SJSA1 (cell line): Measurements from ENCODE around the gene PSMD2. TPM values are rescaled to one million over a fixed set of nuclear protein-coding genes. Genes with fewer than 3 reads are reported as not detected.

Source experiments
- DNase-seq, 2 experiments: peaks; one replicate each; pipeline ENCODE4 v3.0.0-alpha.2; 2015 to 2020; ENCODE audit warnings: low spot score in 2 of 2, low read depth in 1 of 2
- H3K27ac ChIP-seq: fragments of 250-450 bp; sonication (Bioruptor Pico); 2 replicates; pipeline ENCODE4 v1.5.1; 2020; ENCODE audit warnings: mild to moderate bottlenecking, moderate library complexity
- H3K27me3 ChIP-seq: fragments of 250-450 bp; sonication (Bioruptor Pico); replicated peaks from 2 replicates; pipeline ENCODE4 v1.5.1; 2020; ENCODE audit warnings: mild to moderate bottlenecking, moderate library complexity
- H3K36me3 ChIP-seq: fragments of 250-450 bp; sonication (Bioruptor Pico); 2 replicates; pipeline ENCODE4 v1.5.1; 2020; ENCODE audit warnings: mild to moderate bottlenecking
- H3K4me1 ChIP-seq: fragments of 250-450 bp; sonication (Bioruptor Pico); replicated peaks from 2 replicates; pipeline ENCODE4 v1.6.1; 2021; ENCODE audit warnings: mild to moderate bottlenecking
- H3K4me3 ChIP-seq: fragments of 250-450 bp; sonication (Bioruptor Pico); 2 replicates; pipeline ENCODE4 v1.5.1; 2020; ENCODE audit warnings: mild to moderate bottlenecking
- H3K9me3 ChIP-seq: fragments of 250-450 bp; sonication (Bioruptor Pico); replicated peaks from 2 replicates; pipeline ENCODE4 v1.5.1; 2020; ENCODE audit warnings: mild to moderate bottlenecking
- total RNA-seq: library from RNA; depleted of rRNA; stranded (reverse); fragments of >200 nt; shearing (Covaris generic); gene quantifications from 2 replicates; pipeline ENCODE4 v1.2.3, GENCODE V29; 2014

PSMD2 gene
- total RNA-seq, 1 experiment from 2014 or later: 627 TPM

DNA sequence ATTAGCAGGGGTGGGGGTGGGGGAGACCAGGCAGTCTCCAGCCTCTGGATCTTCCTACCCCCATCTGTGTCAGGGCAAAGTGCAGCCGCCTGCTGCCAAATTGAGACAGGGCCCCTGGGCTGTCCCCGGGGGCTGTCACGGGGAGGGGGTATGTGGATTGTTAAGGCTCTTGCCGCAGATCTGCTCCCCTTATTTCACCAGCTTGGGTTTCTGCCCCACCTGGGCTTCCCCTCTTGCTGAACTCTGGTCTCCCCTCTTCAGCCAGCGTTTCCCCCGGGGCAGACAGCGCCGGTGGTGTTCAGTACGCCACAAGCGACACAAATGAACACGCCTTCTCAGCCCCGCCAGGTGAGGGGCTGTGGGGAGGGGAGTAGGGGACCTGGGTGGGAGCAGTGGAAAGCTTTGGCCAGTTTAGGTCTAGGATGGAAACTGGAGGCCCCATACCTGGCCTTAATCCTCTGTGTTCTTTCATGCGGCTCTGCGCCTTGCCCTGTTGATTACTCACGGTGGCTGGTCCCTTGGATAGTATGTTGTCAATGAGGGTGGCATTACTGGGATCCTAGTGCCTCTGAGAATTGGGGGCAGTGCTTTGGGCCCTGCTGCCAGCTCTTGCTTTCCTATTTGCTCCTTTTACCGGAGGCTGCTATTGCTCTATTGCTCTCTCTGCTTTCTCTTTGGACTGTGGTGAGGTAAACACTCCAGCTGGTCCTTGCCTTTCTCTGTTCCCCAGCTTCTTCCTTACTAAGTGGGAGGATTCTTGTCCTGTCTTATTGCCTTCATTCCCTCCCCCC, 17.0 kb downstream of the PSMD2 start:
- Histone ChIP-seq H3K27me3 (no peaks in the 10 kb centered on the region), H3K36me3 (peaks cover 60% of the 10 kb centered on the region), H3K27ac (no peak overlapping the region), H3K4me3 (peak overlapping the region; percentile 99), H3K9me3 (no peaks in the 10 kb centered on the region), H3K4me1 (peaks cover 41% of the 10 kb centered on the region)
- DNase-seq: no peak

- no peaks in the 10 kb centered on the region for H3K27me3 ChIP-seq
- peak overlapping the region; percentile 99 for H3K4me3 ChIP-seq
- DNase-seq: no peak
- peaks cover 41% of the 10 kb centered on the region for H3K4me1 ChIP-seq
- peaks cover 68% of the 10 kb centered on the region for H3K36me3 ChIP-seq
- no peak overlapping the region for H3K27ac ChIP-seq
- no peaks in the 10 kb centered on the region for H3K9me3 ChIP-seq
Observed at GRCh38 chr3:184316792-184317191, 17.8 kb downstream of the PSMD2 start.

- H3K4me3 ChIP-seq: no peak overlapping the region
- H3K9me3 ChIP-seq: no peaks in the 10 kb centered on the region
- DNase-seq: no peak
- H3K36me3 ChIP-seq: peaks cover 72% of the 10 kb centered on the region
- no peaks in the 10 kb centered on the region for H3K27me3 ChIP-seq
- H3K4me1 ChIP-seq: peaks cover 41% of the 10 kb centered on the region
- H3K27ac ChIP-seq: no peak overlapping the region
Observed at GRCh38 chr3:184317201-184317600, 18.2 kb downstream of the PSMD2 start.

DNA sequence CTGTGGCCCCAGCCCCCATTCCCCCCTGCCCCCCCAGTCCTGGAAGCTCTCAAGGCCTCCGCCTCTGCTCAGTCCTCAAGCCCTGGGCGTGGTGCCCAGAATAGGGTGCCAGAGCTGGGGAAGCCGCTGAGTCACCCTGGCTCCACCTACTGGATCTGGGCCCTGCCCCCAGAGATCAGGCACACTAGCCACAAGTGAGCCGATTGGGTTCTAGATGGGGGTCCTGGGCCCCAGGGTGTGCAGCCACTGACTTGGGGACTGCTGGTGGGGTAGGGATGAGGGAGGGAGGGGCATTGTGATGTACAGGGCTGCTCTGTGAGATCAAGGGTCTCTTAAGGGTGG, 21.0 kb downstream of the PSMD2 start:
- no peaks in the 10 kb centered on the region for H3K9me3 ChIP-seq
- no peaks in the 10 kb centered on the region for H3K27me3 ChIP-seq
- H3K27ac ChIP-seq: peak overlapping the region; percentile 34; the same call in 1 of the 2 replicates
- peaks cover 96% of the 10 kb centered on the region for H3K36me3 ChIP-seq
- peak; percentile 71 to 96 for DNase-seq
- H3K4me3 ChIP-seq: no peak overlapping the region
- H3K4me1 ChIP-seq: peaks cover 38% of the 10 kb centered on the region

DNA sequence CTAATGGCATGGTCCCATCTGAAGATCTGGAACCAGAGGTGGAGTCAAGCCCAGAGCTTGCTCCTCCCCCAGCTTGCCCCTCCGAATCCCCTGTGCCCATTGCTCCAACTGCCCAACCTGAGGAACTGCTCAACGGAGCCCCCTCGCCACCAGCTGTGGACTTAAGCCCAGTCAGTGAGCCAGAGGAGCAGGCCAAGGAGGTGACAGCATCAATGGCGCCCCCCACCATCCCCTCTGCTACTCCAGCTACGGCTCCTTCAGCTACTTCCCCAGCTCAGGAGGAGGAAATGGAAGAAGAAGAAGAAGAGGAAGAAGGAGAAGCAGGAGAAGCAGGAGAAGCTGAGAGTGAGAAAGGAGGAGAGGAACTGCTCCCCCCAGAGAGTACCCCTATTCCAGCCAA, 22.6 kb downstream of the PSMD2 start:
- Histone ChIP-seq H3K4me1 (peaks cover 33% of the 10 kb centered on the region), H3K27ac (no peak overlapping the region), H3K9me3 (no peaks in the 10 kb centered on the region), H3K27me3 (no peaks in the 10 kb centered on the region), H3K36me3 (peaks cover 98% of the 10 kb centered on the region), H3K4me3 (no peak overlapping the region)
- DNase-seq: no peak

DNA sequence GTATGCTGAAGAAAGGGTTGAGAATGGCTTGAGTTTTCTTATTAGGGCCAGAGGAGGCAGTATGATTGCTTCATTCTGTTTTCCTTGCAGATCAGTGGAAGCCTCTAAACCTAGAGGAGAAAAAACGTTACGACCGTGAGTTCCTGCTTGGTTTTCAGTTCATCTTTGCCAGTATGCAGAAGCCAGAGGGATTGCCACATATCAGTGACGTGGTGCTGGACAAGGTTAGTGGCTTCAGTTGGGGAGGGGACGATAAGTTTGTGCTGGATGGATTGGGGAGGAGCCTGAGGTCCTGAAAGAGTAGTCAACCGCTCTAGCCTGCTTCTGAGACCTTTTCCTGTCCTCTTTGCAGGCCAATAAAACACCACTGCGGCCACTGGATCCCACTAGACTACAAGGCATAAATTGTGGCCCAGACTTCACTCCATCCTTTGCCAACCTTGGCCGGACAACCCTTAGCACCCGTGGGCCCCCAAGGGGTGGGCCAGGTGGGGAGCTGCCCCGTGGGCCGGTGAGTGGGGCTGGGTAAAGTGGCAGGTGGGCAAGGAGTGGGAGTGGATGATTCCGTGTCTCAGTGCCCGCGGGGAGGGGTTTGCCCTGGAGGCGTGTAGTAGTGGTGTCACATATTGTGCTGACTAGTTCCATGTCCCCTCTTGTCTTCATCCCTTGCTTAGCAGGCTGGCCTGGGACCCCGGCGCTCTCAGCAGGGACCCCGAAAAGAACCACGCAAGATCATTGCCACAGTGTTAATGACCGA, 23.9 kb downstream of the PSMD2 start:
- peaks cover 98% of the 10 kb centered on the region for H3K36me3 ChIP-seq
- no peaks in the 10 kb centered on the region for H3K9me3 ChIP-seq
- no peak overlapping the region for H3K4me3 ChIP-seq
- peaks cover 22% of the 10 kb centered on the region for H3K4me1 ChIP-seq
- H3K27me3 ChIP-seq: no peaks in the 10 kb centered on the region
- H3K27ac ChIP-seq: no peak overlapping the region
- no peak for DNase-seq

DNA sequence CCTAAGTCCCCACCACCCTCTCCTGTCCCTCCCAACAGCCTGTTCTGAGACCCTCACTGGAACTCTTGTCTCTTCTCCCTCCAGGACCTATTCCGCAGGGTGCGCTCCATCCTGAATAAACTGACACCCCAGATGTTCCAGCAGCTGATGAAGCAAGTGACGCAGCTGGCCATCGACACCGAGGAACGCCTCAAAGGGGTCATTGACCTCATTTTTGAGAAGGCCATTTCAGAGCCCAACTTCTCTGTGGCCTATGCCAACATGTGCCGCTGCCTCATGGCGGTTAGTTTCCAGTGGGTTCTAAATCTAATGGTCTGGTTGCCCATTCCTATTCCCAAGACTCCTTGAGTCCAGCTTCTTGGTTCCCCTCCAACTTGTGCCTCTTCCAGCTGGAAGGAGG, 24.7 kb downstream of the PSMD2 start:
- Histone ChIP-seq H3K4me3 (no peak overlapping the region), H3K4me1 (peaks cover 18% of the 10 kb centered on the region), H3K27ac (no peak overlapping the region), H3K9me3 (no peaks in the 10 kb centered on the region), H3K27me3 (no peaks in the 10 kb centered on the region), H3K36me3 (peaks cover 98% of the 10 kb centered on the region)
- DNase-seq: no peak

GRCh38 chr3:184325269-184325668, 26.2 kb downstream of the PSMD2 start:
- H3K4me3 ChIP-seq: no peak overlapping the region
- no peak for DNase-seq
- peaks cover 100% of the 10 kb centered on the region for H3K36me3 ChIP-seq
- H3K27ac ChIP-seq: no peak overlapping the region
- no peaks in the 10 kb centered on the region for H3K9me3 ChIP-seq
- H3K4me1 ChIP-seq: peaks cover 2% of the 10 kb centered on the region
- no peaks in the 10 kb centered on the region for H3K27me3 ChIP-seq

DNA sequence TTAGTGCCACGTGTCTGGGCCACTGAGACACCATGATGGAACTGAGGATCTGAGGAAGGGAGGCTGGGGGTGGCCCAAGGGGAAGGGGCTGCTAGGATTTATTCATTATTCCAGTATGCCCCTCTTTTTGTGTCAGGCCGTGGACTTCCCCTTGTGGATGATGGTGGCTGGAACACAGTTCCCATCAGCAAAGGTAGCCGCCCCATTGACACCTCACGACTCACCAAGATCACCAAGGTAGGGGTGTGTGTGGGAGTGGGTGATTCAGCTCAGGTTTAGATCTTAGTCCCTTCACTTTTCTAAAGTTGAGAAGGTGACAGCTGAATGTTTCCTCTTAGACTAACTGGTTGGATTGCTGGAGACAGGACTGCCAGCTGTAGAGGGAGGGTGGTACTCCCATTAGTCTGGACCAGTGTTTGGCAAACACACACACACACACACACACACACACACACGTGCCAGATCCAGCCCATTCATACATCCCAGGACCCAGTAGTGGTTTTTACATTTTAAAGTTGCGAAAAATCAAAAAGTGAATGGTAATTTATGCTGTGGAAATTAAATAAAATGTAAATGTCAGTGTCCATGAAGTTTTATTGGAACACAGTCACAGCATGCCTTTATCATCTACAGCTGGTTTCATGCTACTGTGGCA, 26.8 kb downstream of the PSMD2 start:
- no peak for DNase-seq
- Histone ChIP-seq H3K27ac (no peak overlapping the region), H3K4me3 (no peak overlapping the region), H3K27me3 (no peaks in the 10 kb centered on the region), H3K36me3 (peaks cover 100% of the 10 kb centered on the region), H3K4me1 (peaks cover 2% of the 10 kb centered on the region), H3K9me3 (no peaks in the 10 kb centered on the region)

DNA sequence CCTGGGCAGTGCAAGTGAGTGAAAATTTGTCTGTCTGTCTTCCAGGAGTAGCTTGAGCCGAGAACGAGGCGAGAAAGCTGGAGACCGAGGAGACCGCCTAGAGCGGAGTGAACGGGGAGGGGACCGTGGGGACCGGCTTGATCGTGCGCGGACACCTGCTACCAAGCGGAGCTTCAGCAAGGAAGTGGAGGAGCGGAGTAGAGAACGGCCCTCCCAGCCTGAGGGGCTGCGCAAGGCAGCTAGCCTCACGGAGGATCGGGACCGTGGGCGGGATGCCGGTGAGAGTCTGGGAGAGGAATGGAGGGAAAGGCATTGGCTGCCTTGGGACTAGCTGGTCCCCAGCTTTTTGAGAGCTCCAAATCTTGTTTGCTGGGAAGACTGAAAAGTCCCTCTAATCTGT, 28.1 kb downstream of the PSMD2 start:
- H3K36me3 ChIP-seq: peaks cover 100% of the 10 kb centered on the region
- no peak overlapping the region for H3K4me3 ChIP-seq
- no peak for DNase-seq
- peaks cover 15% of the 10 kb centered on the region for H3K4me1 ChIP-seq
- H3K9me3 ChIP-seq: no peaks in the 10 kb centered on the region
- no peak overlapping the region for H3K27ac ChIP-seq
- no peaks in the 10 kb centered on the region for H3K27me3 ChIP-seq

DNA sequence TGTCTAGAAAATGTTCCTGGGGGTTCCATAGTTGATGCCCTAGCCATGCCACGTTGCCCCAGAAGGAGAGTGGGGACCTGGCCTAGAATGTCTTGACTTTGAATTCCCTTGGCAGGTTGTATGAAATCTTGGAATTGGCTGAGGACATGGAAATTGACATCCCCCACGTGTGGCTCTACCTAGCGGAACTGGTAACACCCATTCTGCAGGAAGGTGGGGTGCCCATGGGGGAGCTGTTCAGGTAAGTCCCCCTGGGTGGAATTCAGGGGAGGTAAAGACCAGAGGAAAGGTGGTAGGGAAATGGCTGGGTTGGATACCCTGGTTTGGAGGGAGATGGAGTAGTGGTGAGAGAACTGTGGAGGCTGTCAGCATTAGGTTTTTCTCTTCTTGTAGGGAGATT, 29.5 kb downstream of the PSMD2 start:
- H3K27me3 ChIP-seq: no peaks in the 10 kb centered on the region
- no peak overlapping the region for H3K27ac ChIP-seq
- H3K4me1 ChIP-seq: peaks cover 28% of the 10 kb centered on the region
- peaks cover 100% of the 10 kb centered on the region for H3K36me3 ChIP-seq
- no peak for DNase-seq
- H3K4me3 ChIP-seq: no peak overlapping the region
- H3K9me3 ChIP-seq: no peaks in the 10 kb centered on the region

GRCh38 chr3:184332370-184333090, 33.5 kb downstream of the PSMD2 start:
- H3K27me3 ChIP-seq: no peaks in the 10 kb centered on the region
- DNase-seq: peak; percentile 54 to 72
- peak overlapping the region; percentile 81 for H3K27ac ChIP-seq
- H3K4me3 ChIP-seq: no peak overlapping the region
- H3K36me3 ChIP-seq: peaks cover 83% of the 10 kb centered on the region
- H3K4me1 ChIP-seq: peaks cover 64% of the 10 kb centered on the region
- no peaks in the 10 kb centered on the region for H3K9me3 ChIP-seq

GRCh38 chr3:184333190-184333589, 34.1 kb downstream of the PSMD2 start:
- Histone ChIP-seq H3K36me3 (peaks cover 77% of the 10 kb centered on the region), H3K9me3 (no peaks in the 10 kb centered on the region), H3K4me3 (no peak overlapping the region), H3K27ac (peak overlapping the region; percentile 81), H3K27me3 (no peaks in the 10 kb centered on the region), H3K4me1 (peaks cover 64% of the 10 kb centered on the region)
- no peak for DNase-seq
